NCI-H2196 (cell line): ENCODE data around the gene SF3B6.
"Not testable (repeated sequence)": the region's sequence is repeated elsewhere in the genome, so short reads cannot be mapped to it uniquely, and the experiment has no call there.

ENCODE experiments used
- DNase-seq: peaks from one replicate; lab custom pipeline; 2025; ENCODE audit not compliant: unreplicated experiment; lab: John Stamatoyannopoulos, UW

The SF3B6 gene

DNA sequence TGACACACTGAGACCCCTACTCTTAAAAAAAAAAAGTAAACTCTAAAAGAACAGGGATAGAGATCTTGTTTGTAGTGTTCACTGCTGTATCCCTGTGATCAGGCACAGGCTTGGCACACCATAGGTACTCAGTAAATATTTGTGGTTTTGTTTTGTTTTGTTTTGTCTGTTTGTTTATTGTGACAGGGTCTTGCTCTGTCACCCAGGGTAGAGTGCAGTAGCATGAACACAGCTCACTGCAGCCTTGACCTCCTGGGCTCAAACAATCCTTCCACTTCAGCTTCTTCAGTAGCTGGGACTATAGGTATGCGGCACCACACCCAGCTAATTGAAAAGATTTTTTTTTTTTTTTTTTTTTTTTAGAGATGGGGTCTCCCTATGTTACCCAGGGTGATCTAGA lies 23.2 kb downstream of the SF3B6 start:
- DNase-seq: no peak

DNA sequence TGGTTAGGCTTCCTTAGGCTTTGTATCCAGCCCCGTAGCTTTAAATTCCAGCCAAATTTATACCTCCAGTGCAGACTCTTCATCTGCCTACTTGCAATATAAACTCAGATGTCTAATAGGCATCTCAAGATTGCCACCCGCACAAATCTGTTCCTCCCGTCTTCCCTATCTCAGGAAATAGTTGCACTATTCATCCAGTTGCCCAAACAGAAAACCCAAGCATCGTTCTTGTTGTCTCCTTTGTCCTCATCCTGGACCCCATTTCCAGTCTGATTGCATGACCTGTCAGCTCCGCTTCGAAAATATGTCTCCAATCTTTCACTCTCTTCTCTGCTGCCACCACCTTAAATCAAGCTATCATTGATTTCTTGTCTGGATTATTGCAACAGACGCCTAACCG lies 24.3 kb downstream of the SF3B6 start:
- no peak for DNase-seq

DNA sequence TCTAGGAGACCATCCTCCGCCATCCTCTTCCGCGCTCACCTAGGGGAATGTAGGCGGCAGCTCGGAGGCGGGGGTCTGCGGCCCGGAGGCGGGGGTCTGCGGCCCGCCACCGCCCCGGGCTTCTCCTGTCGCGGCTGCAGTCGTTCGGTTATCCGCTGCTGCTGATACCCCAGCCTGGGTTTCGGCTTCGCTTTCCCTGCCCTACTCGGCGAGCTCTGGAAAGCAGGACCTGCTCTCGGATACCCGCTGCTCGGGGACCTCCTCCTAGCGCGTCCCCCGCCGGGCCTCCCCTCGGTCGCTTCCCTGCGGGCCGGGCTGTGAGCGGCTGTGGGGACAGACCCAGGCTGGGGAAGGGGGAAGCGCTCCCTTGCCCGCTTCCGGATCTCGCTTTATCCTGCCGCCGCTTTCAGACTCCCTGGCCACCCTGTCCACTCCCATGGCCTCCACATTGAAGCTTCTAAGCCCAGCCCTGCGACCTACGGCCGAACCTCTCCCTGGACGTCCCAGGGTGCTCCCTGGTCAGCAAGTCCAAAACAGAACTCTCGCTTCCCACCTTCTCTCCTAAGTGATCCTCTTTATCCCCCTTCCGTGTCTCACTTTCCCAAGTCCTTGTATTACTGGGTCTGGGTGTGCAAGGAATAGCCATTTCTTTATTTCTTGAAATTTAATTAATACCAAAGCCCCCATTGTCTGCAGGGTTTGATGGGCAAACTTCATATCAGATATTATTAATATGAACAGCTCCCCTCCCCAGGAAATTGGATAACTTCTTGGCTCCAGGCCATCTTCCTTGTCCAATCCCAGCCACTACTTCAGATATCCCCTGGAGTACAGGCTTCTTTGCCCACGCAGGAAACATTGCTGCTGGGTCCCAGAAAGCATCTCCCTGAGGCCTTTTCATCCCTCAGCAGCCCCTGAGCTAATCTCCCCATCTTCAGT lies 25.8 kb downstream of the SF3B6 start:
- DNase-seq: peak; percentile 2

DNA sequence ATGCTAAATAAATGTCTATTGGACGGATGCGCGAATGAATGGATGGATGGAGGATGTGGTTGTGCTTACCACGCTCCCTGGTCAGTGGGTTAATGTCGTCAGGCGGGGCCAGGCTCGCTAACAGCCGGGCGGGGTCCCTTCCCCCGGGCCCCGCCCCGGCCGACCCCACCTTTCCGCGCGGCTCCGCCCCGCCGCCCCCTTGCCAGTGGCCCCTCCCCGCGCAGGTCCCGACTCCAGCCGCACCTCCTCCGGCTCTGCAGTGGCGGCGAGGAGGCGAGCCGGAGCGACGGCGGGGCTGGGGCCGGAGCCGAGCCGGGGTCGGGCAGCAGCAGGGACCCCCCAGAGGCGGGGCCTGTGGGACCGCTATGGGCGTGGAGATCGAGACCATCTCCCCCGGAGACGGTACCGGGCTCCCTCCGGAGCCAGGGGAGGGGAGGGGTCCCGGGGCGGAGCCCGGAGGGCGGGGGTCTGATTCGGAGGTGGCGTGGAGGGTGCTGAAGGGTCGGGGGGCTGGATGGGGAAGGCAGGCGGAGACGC lies 26.6 kb downstream of the SF3B6 start, which contains the start of gene FKBP1B:
Gene FKBP1B, plus strand, starts transcription at position 257 of the 537 bp plus-strand sequence. Its CDS starts 109 bp downstream, at position 366.
- DNase-seq: peak; percentile 35

DNA sequence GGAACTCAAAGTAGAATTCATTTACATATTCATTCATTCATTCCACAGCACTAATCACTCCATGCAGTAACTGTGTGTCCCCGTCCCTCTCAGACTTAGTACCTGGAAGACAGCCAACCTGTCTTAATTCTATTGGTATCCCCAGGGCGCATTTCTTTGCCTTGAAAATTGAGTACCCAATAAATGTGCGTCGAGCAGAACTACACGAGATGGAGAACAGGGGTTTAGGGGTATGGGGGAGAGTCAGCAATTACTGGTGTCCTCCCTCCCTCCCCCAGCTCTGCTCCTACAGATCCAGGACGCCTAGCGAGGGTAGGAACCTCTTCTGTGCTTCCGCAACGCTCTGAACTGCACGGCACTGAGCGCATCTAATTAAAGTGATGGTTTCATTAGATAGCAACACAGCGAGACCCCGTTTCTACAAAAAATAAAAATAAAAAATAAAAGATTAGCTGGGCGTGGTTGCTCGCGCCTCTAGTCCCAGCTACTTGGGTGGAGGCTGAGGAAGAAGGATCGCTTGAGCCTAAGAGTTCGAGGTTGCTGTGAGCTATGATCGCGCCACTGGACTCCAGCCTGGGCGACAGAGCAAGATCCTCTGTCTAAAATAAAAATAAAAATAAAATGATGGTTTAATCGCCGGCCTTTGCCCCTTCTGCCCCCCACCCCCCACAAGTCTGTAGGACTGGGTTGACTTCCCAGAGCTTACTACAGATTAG lies 27.2 kb downstream of the SF3B6 start:
- peak; percentile 20 for DNase-seq

DNA sequence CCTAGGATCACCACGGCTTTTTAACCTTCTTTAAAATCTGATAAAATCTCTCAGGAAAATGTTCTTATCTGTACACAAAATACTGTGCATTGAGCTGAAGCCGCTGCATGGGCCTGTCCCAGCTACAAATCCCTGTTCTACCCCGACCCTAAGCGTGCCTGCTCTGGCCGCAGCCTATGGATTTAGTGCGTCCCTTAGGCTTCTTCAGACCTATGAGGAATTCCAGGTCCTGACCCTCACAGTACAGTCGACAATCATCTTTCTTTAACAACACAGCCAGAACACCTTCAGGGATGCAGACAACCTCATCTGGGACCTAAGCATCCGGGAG lies 28.5 kb downstream of the SF3B6 start:
- DNase-seq: no peak

DNA sequence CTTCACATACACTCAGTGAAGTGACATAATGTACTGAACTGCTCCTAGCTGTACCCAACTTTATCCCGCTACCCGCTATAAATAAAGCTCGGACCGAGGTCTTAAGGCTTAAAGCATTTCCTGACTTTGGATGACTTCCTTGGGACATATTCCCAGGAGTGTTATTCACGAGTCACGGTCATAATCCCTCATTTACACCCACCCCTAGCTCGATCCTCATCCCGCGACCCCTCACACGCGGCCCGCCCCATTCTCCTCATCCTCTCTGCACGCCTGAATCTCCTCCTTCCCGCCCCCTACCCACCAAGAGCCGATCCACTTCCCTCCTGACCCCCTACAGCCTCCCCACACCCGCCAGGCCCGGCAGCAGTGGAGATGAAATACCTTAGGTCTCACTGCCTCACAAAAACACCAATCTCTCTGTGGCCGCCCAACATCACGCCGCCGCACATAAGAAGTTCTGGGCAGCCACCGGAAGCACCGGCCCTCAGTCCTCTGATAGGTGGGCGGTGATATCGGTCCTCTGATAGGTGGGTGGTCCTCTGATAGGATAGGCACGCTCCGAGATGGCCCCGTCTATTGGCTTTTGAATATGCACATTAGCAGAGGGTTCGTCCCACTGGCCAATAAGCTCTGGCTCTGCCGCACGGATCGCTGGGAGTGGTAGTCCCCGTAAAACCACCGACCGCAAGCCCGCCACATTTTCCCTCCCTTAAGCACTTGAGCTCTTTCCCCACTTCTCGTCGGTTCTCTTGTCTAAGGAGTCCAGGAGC lies 29.0 kb downstream of the SF3B6 start, which contains the start of gene WDCP:
Gene WDCP, minus strand, starts transcription at position 462 of the 773 bp plus-strand sequence. CDS start 7,897 bp downstream, outside the sequence.
- peak; percentile 96 for DNase-seq

DNA sequence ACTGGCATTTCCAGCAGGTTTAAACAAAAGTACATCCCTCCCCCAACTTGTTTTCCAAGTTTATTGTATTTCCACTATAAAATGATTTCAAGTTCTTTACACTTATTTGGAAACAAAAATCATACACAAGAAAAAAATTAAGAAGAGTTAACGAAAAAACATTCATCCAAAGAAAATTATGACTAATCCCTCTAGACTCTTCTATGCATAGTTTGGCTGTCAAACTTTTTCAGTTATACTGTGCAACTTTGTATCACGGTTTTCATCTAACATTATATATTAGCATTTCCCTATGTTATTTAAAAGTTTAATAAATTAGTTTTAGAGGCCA lies 29.6 kb downstream of the SF3B6 start:
- no peak for DNase-seq

DNA sequence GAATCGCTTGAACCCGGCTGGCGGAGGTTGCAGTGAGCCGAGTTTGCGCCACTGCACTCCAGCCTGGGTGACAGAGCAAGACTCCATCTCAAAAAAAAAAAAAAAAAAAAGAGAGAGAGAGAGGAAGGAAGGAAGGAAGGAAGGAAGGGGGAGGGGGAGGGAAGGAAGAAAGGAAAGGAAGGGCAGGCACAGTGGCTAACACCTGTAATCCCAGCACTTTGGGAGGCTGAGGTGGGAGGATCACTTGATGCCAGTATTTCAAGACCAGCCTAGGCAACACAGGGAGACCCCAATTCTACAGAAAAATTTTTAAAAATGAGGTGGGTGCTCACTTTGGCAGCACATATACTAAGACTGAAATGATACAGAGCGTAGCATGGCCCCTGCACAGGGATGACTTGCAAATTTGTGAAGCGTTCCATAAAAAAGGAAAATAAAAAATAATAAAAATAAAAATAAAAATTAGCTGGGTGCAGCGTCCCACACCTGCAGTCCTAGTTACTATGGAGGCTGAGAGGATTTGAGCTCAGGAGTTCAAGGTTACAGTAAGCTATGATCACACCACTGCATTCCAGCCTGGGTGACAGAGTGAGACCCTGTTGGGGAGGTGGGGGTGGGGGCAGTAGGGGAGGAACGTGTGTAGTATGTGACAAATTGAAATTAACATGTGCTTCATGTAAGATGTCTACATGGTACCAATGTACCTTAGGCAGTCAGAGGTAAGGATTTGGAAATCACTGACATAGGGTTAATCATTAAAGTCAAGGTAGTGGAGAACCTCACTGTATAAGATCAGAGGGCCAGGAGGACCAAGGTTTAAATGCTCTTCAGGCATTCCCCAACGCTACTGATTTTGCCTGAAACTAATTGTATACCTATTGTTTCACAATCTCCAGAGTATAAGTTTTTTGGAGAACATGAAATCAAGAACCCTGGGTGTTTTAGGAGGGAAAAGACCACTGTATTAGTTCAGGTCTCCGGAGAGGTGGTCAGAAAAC lies 30.3 kb downstream of the SF3B6 start:
- no peak for DNase-seq

DNA sequence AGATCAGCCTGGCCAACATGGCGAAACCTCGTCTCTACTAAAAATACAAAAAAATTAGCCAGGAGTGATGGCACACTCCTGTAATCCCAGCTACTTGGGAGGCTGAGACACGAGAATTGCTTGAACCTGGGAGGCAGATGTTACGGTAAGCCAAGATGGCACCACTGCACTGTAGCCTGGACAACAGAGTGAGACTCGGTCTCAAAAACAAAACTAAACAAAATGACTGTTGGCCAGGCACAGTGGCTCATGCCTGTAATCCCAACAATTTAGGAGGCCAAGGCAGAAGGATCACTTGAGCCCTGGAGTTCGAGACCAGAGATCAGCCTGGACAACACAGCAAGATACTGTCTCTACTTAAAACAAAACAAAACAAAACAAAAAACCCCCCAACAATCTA lies 33.0 kb downstream of the SF3B6 start:
- DNase-seq: not testable (repeated sequence)

DNA sequence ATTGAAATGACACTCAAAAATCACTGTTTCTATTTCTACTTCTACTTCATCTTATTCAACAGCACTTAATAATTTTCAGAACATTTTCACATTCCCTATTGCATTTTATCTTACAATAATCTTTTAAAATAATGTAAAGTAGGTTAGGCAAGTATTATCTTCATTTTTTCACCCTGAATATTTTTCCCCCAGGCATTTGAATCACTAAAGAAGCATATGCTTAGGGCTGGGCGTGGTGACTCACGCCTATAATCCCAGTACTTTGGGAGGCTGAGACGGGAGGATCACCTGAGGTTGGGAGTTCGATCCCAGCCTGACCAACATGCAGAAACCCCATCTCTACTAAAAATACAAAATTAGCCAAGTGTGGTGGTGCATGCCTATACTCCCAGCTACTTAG lies 35.6 kb downstream of the SF3B6 start:
- DNase-seq: no peak

DNA sequence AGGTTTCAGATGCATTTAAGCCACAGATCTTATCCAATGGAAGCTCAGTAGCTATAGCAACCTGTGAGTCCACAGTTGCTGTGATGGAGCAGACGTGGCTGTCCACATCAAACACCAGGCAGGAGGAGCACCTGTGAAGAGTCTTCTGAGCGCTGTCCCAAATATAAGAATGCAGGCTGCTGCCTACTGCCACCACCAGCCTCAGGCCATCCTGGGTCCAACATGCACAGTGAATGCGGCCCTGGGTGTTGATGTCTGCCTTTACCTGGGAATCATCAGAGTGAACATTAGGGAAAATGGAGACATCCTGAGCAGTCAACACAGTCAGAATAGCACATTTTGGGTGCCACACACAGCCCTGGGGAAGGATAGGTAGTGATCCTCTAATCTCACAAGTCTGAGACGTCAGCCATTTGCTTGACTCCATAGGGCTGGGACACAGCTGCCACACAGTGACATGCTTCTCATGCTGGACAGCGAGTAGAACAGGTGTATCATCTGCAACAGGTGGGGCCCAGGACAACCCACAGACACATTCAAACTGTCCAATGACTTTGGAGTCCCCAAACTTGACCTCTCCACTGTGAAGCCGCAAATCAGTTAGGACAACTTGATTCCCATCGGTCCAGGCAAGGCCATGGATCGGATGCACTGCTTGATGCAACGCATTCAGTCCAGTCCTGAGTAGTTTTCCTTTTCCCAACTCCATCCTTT lies 37.2 kb downstream of the SF3B6 start:
- DNase-seq: no peak

DNA sequence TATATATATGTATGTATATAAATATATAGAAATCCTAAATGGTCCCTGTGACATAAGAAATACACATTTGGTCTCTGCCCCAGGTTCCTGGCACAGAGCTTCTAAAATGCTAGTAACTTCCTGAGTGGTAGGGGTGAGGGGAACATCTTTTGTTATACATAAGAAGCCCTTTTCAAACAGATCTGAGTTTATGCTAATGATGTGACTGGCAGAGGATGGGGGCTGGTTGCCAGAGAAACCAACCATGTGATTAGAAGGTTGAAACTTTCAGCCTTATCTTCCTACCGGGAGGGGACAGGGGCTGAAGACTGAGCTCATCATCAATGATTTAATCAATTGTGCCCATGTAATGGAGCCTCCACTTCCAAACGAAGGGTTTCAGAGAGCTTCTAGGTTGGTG lies 49.9 kb downstream of the SF3B6 start:
- DNase-seq: no peak

DNA sequence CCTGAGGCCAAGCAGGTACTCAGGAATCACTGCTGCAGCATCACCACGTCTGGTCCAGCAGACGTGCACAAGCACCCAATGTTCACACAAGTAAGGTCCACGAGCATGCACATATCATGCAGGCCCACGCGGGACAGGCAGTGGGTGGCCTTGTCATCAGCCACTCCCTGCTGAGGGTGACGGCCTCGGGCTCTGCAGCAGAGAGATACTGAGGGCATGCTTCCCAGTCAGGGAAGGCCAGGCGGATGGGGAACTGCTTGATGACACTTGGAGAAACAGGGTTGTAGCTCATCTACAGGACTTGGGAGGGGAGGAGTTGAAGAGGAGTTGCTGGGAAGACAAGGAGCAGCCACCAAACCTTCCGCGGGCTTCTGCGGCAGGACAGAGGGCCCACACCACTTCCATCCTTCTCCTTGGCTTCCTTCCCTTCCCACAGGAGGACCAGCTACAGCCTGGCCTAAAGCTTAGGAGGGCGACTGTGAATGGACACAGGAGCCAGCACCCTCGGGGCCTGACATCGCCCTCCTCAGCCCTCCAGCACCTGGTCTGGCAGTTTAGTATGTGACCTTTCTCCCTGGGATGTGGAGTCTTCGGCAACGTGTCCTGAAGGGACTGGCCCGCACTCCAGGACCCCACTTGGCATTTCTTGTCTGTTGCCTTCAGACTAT lies 51.0 kb downstream of the SF3B6 start:
- DNase-seq: no peak

DNA sequence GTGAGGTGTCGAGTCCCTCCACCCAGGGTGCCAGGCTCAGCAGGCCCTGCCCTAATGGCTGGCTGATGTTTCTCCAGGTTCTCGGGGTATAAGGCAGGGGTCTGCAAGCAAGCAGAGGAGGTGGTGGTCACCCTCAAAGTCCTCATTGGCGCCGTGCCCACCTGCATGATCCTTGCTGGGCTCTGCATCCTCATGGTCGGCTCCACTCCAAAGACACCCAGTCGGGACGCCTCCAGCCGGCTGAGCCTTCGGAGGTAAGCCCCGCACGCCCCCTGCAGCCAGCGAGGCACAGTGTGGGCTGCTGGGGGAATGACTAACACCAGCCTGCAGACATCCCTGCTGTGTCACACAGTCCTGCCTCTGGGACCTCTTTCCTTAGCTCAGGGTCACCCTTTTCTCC lies 52.1 kb downstream of the SF3B6 start:
- no peak for DNase-seq

DNA sequence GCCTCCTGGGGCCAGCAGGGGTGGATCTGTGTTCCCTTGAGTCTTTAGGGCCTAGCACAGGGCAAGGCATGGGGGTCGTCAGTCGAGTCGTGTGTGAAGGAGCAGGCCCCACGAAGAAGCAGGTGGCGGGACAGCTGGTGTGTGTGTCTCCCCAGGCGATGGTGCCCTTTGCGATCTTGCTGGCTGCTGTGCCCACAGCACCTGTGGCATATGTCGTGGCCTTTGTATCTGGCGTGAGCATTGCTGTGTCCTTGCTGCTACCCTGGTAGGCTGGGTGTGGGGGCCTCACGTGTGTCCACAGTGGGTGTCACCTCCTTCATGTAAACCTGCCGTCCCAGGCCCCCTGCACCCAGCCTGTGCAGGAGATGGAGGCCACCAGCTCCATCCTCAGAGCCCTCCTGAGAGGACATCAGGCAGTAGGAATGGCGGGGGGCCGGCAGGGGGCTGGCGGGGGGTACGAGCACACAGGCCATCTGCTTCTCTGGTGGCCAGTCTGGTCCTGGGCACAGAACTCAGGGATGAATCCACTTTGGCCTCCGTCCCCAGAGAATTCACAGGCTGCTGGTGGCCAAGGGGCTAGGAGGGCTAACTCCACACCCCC lies 53.1 kb downstream of the SF3B6 start:
- no peak for DNase-seq

DNA sequence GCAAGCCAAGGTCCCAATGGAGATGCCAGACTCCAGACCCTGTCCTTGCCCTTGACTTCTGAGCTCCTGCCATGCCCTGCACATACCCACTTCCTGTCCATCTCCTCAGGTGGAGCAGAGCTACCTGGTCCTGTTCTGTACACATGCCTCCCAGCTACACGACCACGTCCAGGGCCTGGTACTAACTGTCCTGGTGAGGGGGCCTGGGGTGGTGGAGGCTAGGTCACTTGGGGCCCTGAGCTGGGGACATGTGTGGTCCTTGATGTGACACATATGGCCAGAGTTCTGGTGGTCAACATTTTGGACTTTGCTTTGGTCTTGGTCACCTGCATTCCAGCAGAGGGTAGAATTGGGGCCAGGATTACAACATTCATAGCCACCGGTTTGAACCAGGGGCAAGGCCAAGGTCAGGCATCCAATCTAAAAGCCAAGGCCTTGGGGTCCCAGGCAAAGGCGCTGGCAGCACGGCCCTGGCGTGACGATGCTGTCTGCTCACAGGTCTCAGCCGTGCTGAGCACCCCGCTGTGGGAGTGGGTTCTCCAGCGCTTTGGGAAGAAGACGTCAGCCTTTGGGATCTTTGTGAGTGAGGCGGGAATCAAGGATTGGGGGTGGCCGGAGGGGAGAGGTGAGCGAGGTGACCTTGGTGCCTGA lies 53.7 kb downstream of the SF3B6 start:
- DNase-seq: no peak
